Ovary (tissue), 9 donors: ENCODE measurements around the gene GRHPR. TPM values are rescaled to one million over a fixed set of nuclear protein-coding genes. Genes with fewer than 3 reads are reported as not detected.

Experiments
- DNase-seq, 5 donors: peaks; one replicate each; pipeline ENCODE4 v3.0.0-alpha.2; 2019 to 2020
- H3K27ac ChIP-seq, 2 donors: fragments of 200-600 bp; one replicate each; pipeline versions ENCODE4 v1.5.1 to v1.8.0; 2019 to 2022
- H3K27me3 ChIP-seq: fragments of 200-600 bp; one replicate; pipeline ENCODE4 v1.8.0; 2022
- H3K36me3 ChIP-seq: fragments of 200-600 bp; sonication (generic); one replicate; pipeline ENCODE4 v1.5.1; 2019
- H3K4me1 ChIP-seq: one replicate; pipeline ENCODE4 v1.8.1; 2013; ENCODE audit warnings: mild to moderate bottlenecking, moderate library complexity; ENCODE audit not compliant: insufficient read depth
- H3K4me3 ChIP-seq: fragments of 200-600 bp; sonication (generic); one replicate; pipeline ENCODE4 v1.5.1; 2017
- H3K9me3 ChIP-seq, 2 donors: fragments of 200-600 bp in 1 of 2; sonication (generic) in 1 of 2; one replicate each; pipeline versions ENCODE4 v1.5.1 to v1.8.1; 2013 to 2019; ENCODE audit warnings: mild to moderate bottlenecking in 1 of 2, moderate library complexity in 1 of 2
- CTCF ChIP-seq, 3 donors: fragments of 450-650 bp in 2 of 3; fragments of 200-600 bp in 1 of 3; IDR thresholded peaks; one replicate each; pipeline versions ENCODE4 v1.5.1 to v1.8.0; 2016 to 2022; ENCODE audit warnings: antibody characterized with exemption in 3 of 3, mild to moderate bottlenecking in 1 of 3
- EP300 ChIP-seq: sonication (generic); formaldehyde crosslinking; IDR thresholded peaks from one replicate; pipeline ENCODE4 v1.6.1; 2017; ENCODE audit warnings: antibody characterized with exemption
- POLR2A ChIP-seq: fragments of 450-650 bp; IDR thresholded peaks from one replicate; pipeline ENCODE4 v1.6.1; 2017; ENCODE audit warnings: antibody characterized with exemption, mild to moderate bottlenecking, moderate library complexity
- WGBS, 3 donors: extraction: QIAGEN DNeasy Blood & Tissue Kit in 1 of 3; methylation state at CpG; one replicate each; pipeline versions ENCODE4 v1.1.5 to v1.1.7; 2013 to 2017; 5-methylcytosine and 5-hydroxymethylcytosine counted together
- intact Hi-C, 4 donors: fragments of 100-400 bp; cut with DNase I; formaldehyde crosslinking; loops; one replicate each; pipeline versions ENCODE4 v1.11.0 to v1.15.1; 2022 to 2023
- polyA plus RNA-seq, 2 donors: library from polyadenylated mRNA; stranded (reverse); fragments of 200-250 nt in 1 of 2; fragments of 350-450 nt in 1 of 2; fragmentation: Illumina TruSeq in 1 of 2; extraction: RNeasy Lipid Tissue Mini Kit (QIAGEN cat#74804) in 1 of 2; gene quantifications; one replicate each; pipeline ENCODE4 v1.2.3, GENCODE V29; 2013 to 2014
- total RNA-seq, 7 donors: library from RNA; depleted of rRNA in 2 of 7; stranded (reverse); fragments of >200 nt in 2 of 7; fragmentation: NEBNext Ultra II Directional in 3 of 7; extraction: Animal tissue kit (Norgen Biotek cat#: 25700) in 3 of 7; gene quantifications; one replicate each; pipeline versions ENCODE4 v1.1.0 to v1.2.4, GENCODE V29; 2016 to 2023
- donor health status: DM: no; HTN: no; CAD: no; lungs with moderate emphysema.
- donor health status: DM: no; HTN: no; CAD: no.
- donor health status: Bipolar disorder and iron deficiency.
- donor health status: DM: yes; HTN: yes; CAD: no.
- donor health status: DM: no; HTN: no; CAD: no.
- donor health status: DM: yes; HTN: yes; CAD: no.

GRHPR gene
- total and polyA plus RNA-seq, 9 donors = 87.5 to 138 (median 93.2) TPM

- H3K27me3 ChIP-seq = no peaks in the 10 kb centered on the region
- WGBS, 3 donors = 75 to 89% (median 81%) methylated on average over 12 of the region's 12 CpGs
- TF ChIP-seq CTCF (IDR thresholded peaks at IDR 0.05) (no peak), EP300 (no peak), POLR2A (no peak)
- H3K27ac ChIP-seq = no peak overlapping the region
- intact Hi-C loops = loop anchor here in 1 of 4 donors (10.0 kb wide), 1 partner anchor 79 kb away; no protein-coding TSS in a partner anchor
- no peak for DNase-seq
- H3K4me3 ChIP-seq = no peak overlapping the region
- no peaks in the 10 kb centered on the region for H3K36me3 ChIP-seq
- H3K4me1 ChIP-seq = no peaks in the 10 kb centered on the region
- H3K9me3 ChIP-seq = no peaks in the 10 kb centered on the region
These were observed 38.4 kb upstream of the GRHPR start for GRCh38 chr9:37383876-37384746.

- intact Hi-C loops = loop anchor here in 1 of 4 donors (10.0 kb wide), 1 partner anchor 80 kb away; no protein-coding TSS in a partner anchor
- no peak overlapping the region for H3K27ac ChIP-seq
- H3K9me3 ChIP-seq = no peaks in the 10 kb centered on the region
- 73 to 90% (median 87%) methylated on average over 6 of the region's 6 CpGs for WGBS, 3 donors
- TF ChIP-seq POLR2A = no peak
- TF ChIP-seq CTCF (IDR thresholded peaks at IDR 0.05) = no peak
- no peak for TF ChIP-seq EP300
- no peaks in the 10 kb centered on the region for H3K27me3 ChIP-seq
- H3K4me3 ChIP-seq = no peak overlapping the region
- H3K4me1 ChIP-seq = no peaks in the 10 kb centered on the region
- H3K36me3 ChIP-seq = no peaks in the 10 kb centered on the region
- DNase-seq = no peak
These were observed 37.2 kb upstream of the GRHPR start for GRCh38 chr9:37385286-37385685.

GRCh38 chr9:37386988-37387387 lies 35.5 kb upstream of the GRHPR start:
- Histone ChIP-seq H3K27me3 (no peaks in the 10 kb centered on the region), H3K4me1 (no peaks in the 10 kb centered on the region), H3K27ac (no peak overlapping the region), H3K36me3 (no peaks in the 10 kb centered on the region), H3K9me3 (no peaks in the 10 kb centered on the region), H3K4me3 (no peak overlapping the region)
- WGBS, 3 donors = 82 to 88% (median 85%) methylated on average over 10 of the region's 10 CpGs
- intact Hi-C loops = loop anchor here in 1 of 4 donors (10.0 kb wide), 1 partner anchor 82 kb away; no protein-coding TSS in a partner anchor
- TF ChIP-seq CTCF (IDR thresholded peaks at IDR 0.05) (no peak), EP300 (no peak), POLR2A (no peak)
- DNase-seq = no peak

- WGBS, 3 donors = 39 to 47% (median 43%) methylated on average over 7 of the region's 7 CpGs
- no peaks in the 10 kb centered on the region for H3K27me3 ChIP-seq
These were observed 31.7 kb upstream of the GRHPR start for GRCh38 chr9:37390759-37391158.

More at GRCh38 chr9:37390759-37391158, 31.7 kb upstream of the GRHPR start:
- DNase-seq = no peak
- no peak for TF ChIP-seq CTCF (IDR thresholded peaks at IDR 0.05)
- no peak for TF ChIP-seq POLR2A
- TF ChIP-seq EP300 = no peak
- Histone ChIP-seq H3K4me1 (no peaks in the 10 kb centered on the region), H3K4me3 (no peak overlapping the region), H3K27ac (no peak overlapping the region), H3K36me3 (no peaks in the 10 kb centered on the region), H3K9me3 (no peaks in the 10 kb centered on the region)
- intact Hi-C loops = no loop called here
